Suppressor macrophage treated with lipopolysaccharide for 4 hours (primary cell): ENCODE data around the gene PPWD1.
"Not testable (repeated sequence)": the region's sequence is repeated elsewhere in the genome, so short reads cannot be mapped to it uniquely, and the experiment has no call there.

Source experiments
- DNase-seq: peaks from one replicate; pipeline ENCODE4 v3.0.0-alpha.2; 2020

The PPWD1 gene

GRCh38 chr5:65562731-65563701 is at the start of gene PPWD1, which contains the start of gene CENPK:
TSS of gene PPWD1 (plus strand) at chr5:65563296. CDS start at chr5:65563311, 15 bp downstream.
TSS of gene CENPK (minus strand) at chr5:65563168. CDS start at chr5:65554907, 8,261 bp downstream.
- peak; percentile 95 for DNase-seq

- DNase-seq: no peak
Measured at GRCh38 chr5:65525726-65526125, 37.4 kb upstream of the PPWD1 start.

- DNase-seq: no peak
Measured at GRCh38 chr5:65530904-65531303, 32.2 kb upstream of the PPWD1 start.

- no peak for DNase-seq
Measured at GRCh38 chr5:65535529-65535987, 27.5 kb upstream of the PPWD1 start.

- DNase-seq: no peak
Measured at GRCh38 chr5:65539827-65540226, 23.3 kb upstream of the PPWD1 start.

- no peak for DNase-seq
Measured at GRCh38 chr5:65544473-65544872, 18.6 kb upstream of the PPWD1 start.

- no peak for DNase-seq
Measured at GRCh38 chr5:65546141-65546540, 17.0 kb upstream of the PPWD1 start.

GRCh38 chr5:65548281-65548680 is 14.8 kb upstream of the PPWD1 start:
- no peak for DNase-seq

GRCh38 chr5:65553941-65554340 is 9.2 kb upstream of the PPWD1 start:
- DNase-seq: no peak

- no peak for DNase-seq
Measured at GRCh38 chr5:65555287-65555686, 7.8 kb upstream of the PPWD1 start.

GRCh38 chr5:65556181-65556580 is 6.9 kb upstream of the PPWD1 start:
- no peak for DNase-seq

- no peak for DNase-seq
Measured at GRCh38 chr5:65556718-65557117, 6.4 kb upstream of the PPWD1 start.

- peak; percentile 14 for DNase-seq
Measured at GRCh38 chr5:65563777-65564176, 681 bp downstream of the PPWD1 start.

GRCh38 chr5:65566505-65566904 is 3.4 kb downstream of the PPWD1 start:
- DNase-seq: no peak

- DNase-seq: no peak
Measured at GRCh38 chr5:65570598-65571226, 7.6 kb downstream of the PPWD1 start.

- DNase-seq: no peak
Measured at GRCh38 chr5:65577141-65577540, 14.0 kb downstream of the PPWD1 start.

- no peak for DNase-seq
Measured at GRCh38 chr5:65588694-65589093, 25.6 kb downstream of the PPWD1 start.

- DNase-seq: not testable (repeated sequence)
Measured at GRCh38 chr5:65601761-65602160, 38.7 kb downstream of the PPWD1 start.

- no peak for DNase-seq
Measured at GRCh38 chr5:65611524-65611923, 48.4 kb downstream of the PPWD1 start.

- no peak for DNase-seq
Measured at GRCh38 chr5:65612298-65612907, 49.3 kb downstream of the PPWD1 start.

- no peak for DNase-seq
Measured at GRCh38 chr5:65620021-65620420, 56.9 kb downstream of the PPWD1 start.

- DNase-seq: not testable (repeated sequence)
Measured at GRCh38 chr5:65621961-65622360, 58.9 kb downstream of the PPWD1 start.

- DNase-seq: no peak
Measured at GRCh38 chr5:65623482-65623881, 60.4 kb downstream of the PPWD1 start.
